PFSK-1 (cell line): ENCODE results near the gene GOT1.

Experiments used
- POLR2AphosphoS5 ChIP-seq: IDR thresholded peaks from 2 replicates; pipeline ENCODE4 v1.6.1; 2012; ENCODE audit warnings: low read depth, mild to moderate bottlenecking, control low read depth, low read length, moderate library complexity
- TAF1 ChIP-seq: IDR thresholded peaks from 2 replicates; pipeline ENCODE4 v1.6.1; 2012; ENCODE audit warnings: low read length, control low read depth, borderline replicate concordance; ENCODE audit not compliant: insufficient read depth

DNA sequence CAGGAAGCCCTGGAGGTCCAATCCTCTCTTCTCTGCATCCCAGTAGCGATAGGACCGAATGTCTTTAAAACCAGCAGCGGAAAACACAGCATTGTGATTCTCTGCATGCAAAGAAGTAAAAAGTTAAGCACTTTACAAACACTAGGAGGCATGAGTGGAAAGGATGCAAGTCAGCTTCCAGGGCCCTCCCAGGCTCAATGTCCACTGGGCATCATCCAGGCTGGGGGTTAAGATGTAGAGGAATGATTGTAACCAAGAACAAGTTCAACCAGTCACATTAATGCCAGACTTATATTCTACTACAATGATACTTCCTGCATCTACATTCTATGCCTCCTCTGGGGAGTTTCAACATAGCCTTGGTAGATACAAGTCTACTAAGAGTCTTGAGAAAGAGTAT is 24.3 kb downstream of the GOT1 start:
- no peak for TF ChIP-seq POLR2AphosphoS5
- TF ChIP-seq TAF1 = no peak
